ENCODE data around the gene VTCN1.

Gene VTCN1

GRCh38 chr1:117209094-117209493 is 1.6 kb downstream of the VTCN1 start:
- no peak for DNase-seq (ENCODE audit: low read depth)

GRCh38 chr1:117208580-117208979 is 2.1 kb downstream of the VTCN1 start:
- DNase-seq (ENCODE audit: low read depth): no peak

GRCh38 chr1:117205368-117205767 is 5.4 kb downstream of the VTCN1 start:
- DNase-seq (ENCODE audit: low read depth): no peak

- no peak for DNase-seq (ENCODE audit: low read depth)
These were observed 8.9 kb downstream of the VTCN1 start for GRCh38 chr1:117201808-117202207.

GRCh38 chr1:117198097-117198496 is 12.6 kb downstream of the VTCN1 start:
- DNase-seq (ENCODE audit: low read depth): no peak

GRCh38 chr1:117189726-117190125 is 21.0 kb downstream of the VTCN1 start:
- no peak for DNase-seq (ENCODE audit: low read depth)

- peak; percentile 24 for DNase-seq (ENCODE audit: low read depth)
These were observed 21.8 kb downstream of the VTCN1 start for GRCh38 chr1:117188816-117189437.

GRCh38 chr1:117188170-117188815 is 22.4 kb downstream of the VTCN1 start:
- DNase-seq (ENCODE audit: low read depth): peak; percentile 39

GRCh38 chr1:117183112-117183511 is 27.6 kb downstream of the VTCN1 start:
- DNase-seq (ENCODE audit: low read depth): no peak

GRCh38 chr1:117182319-117182718 is 28.4 kb downstream of the VTCN1 start:
- no peak for DNase-seq (ENCODE audit: low read depth)

- DNase-seq (ENCODE audit: low read depth): no peak
These were observed 29.1 kb downstream of the VTCN1 start for GRCh38 chr1:117181630-117182041.

GRCh38 chr1:117180147-117180967 is 30.4 kb downstream of the VTCN1 start:
- DNase-seq (ENCODE audit: low read depth): no peak

- peak; percentile 6 for DNase-seq (ENCODE audit: low read depth)
These were observed 31.3 kb downstream of the VTCN1 start for GRCh38 chr1:117179471-117179870.

GRCh38 chr1:117178756-117179155 is 32.0 kb downstream of the VTCN1 start:
- no peak for DNase-seq (ENCODE audit: low read depth)

- no peak for DNase-seq (ENCODE audit: low read depth)
These were observed 33.4 kb downstream of the VTCN1 start for GRCh38 chr1:117177376-117177775.

GRCh38 chr1:117176579-117176978 is 34.1 kb downstream of the VTCN1 start:
- no peak for DNase-seq (ENCODE audit: low read depth)

- no peak for DNase-seq (ENCODE audit: low read depth)
These were observed 35.9 kb downstream of the VTCN1 start for GRCh38 chr1:117174851-117175250.

GRCh38 chr1:117173691-117174090 is 37.0 kb downstream of the VTCN1 start:
- no peak for DNase-seq (ENCODE audit: low read depth)

GRCh38 chr1:117173006-117173405 is 37.7 kb downstream of the VTCN1 start:
- DNase-seq (ENCODE audit: low read depth): no peak

GRCh38 chr1:117171900-117172511 is 38.7 kb downstream of the VTCN1 start:
- DNase-seq (ENCODE audit: low read depth): peak; percentile 34

- DNase-seq (ENCODE audit: low read depth): no peak
These were observed 40.7 kb downstream of the VTCN1 start for GRCh38 chr1:117169871-117170596.

GRCh38 chr1:117167402-117167801 is 43.3 kb downstream of the VTCN1 start:
- DNase-seq (ENCODE audit: low read depth): no peak
